HL-60 (cell line): ENCODE data around the gene GPC4.

Source experiments
- GABPA ChIP-seq: IDR thresholded peaks from 2 replicates; pipeline ENCODE4 v1.6.1; 2012; ENCODE audit warnings: low read depth
- SPI1 ChIP-seq: IDR thresholded peaks from 2 replicates; pipeline ENCODE4 v1.6.1; 2012; ENCODE audit warnings: low read depth, mild to moderate bottlenecking, borderline replicate concordance
- TF ChIP-seq, protein P1 (sequence below): IDR thresholded peaks from one replicate; pipeline ENCODE4 v1.5.1; 2011; ENCODE audit warnings: low read length, control low read depth, inconsistent platforms; ENCODE audit not compliant: insufficient read depth

DNA sequence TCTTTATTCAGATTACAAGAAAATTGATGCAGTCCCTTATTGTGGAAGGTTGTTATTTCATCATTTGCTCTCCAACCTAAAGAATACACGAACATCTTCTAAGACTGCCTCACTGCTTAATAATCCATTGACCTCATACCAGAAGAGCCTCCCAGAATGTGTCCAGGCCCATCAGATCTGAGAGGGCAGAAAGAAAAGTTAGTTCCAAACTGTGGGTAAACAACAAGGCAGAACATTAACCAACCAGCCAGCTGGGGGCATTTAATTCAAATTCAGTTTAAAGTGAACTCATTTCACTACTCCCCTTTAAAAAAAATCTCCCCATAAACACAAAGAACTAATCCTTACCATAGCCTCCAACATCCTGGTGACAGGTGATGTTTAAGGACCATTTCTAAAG, 13.8 kb downstream of the GPC4 start:
- TF ChIP-seq, protein P1, sequence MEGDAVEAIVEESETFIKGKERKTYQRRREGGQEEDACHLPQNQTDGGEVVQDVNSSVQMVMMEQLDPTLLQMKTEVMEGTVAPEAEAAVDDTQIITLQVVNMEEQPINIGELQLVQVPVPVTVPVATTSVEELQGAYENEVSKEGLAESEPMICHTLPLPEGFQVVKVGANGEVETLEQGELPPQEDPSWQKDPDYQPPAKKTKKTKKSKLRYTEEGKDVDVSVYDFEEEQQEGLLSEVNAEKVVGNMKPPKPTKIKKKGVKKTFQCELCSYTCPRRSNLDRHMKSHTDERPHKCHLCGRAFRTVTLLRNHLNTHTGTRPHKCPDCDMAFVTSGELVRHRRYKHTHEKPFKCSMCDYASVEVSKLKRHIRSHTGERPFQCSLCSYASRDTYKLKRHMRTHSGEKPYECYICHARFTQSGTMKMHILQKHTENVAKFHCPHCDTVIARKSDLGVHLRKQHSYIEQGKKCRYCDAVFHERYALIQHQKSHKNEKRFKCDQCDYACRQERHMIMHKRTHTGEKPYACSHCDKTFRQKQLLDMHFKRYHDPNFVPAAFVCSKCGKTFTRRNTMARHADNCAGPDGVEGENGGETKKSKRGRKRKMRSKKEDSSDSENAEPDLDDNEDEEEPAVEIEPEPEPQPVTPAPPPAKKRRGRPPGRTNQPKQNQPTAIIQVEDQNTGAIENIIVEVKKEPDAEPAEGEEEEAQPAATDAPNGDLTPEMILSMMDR: no peak
- no peak for TF ChIP-seq GABPA
- TF ChIP-seq SPI1: no peak
